Gastroesophageal sphincter (tissue), 3 donors: ENCODE measurements around the gene TMEM35A.

Source experiments
- CTCF ChIP-seq, 4 experiments: fragments of 200-600 bp in 2 of 4; fragments of 450-650 bp in 2 of 4; sonication (generic) in 1 of 4; IDR thresholded peaks; one replicate each; pipeline ENCODE4 v1.5.1; 2017 to 2019; ENCODE audit warnings: antibody characterized with exemption in 4 of 4, mild to moderate bottlenecking in 2 of 4, moderate library complexity in 2 of 4
- POLR2A ChIP-seq, 2 donors: fragments of 450-650 bp; IDR thresholded peaks; one replicate each; pipeline ENCODE4 v1.6.1; 2017; ENCODE audit warnings: antibody characterized with exemption in 2 of 2, mild to moderate bottlenecking in 2 of 2, moderate library complexity in 1 of 2

- TF ChIP-seq CTCF (IDR thresholded peaks at IDR 0.05) (no peak), POLR2A (IDR thresholded peaks at IDR 0.05) (no peak)
Observed at GRCh38 chrX:101080326-101081124, 1.8 kb downstream of the TMEM35A start.
